GM12865 (cell line): ENCODE measurements around the gene TMEM141.

ENCODE experiments used
- DNase-seq: peaks from one replicate; pipeline ENCODE4 v3.0.0; 2010; ENCODE audit warnings: low read depth
- H3K4me3 ChIP-seq: 2 replicates; pipeline ENCODE4 v1.5.1; 2011; ENCODE audit warnings: mild to moderate bottlenecking, low read depth, low read length, control low read depth
- TF ChIP-seq, protein P1 (sequence below): IDR thresholded peaks from 2 replicates; pipeline ENCODE4 v1.5.1; 2011; ENCODE audit warnings: low read length, control low read depth, low read depth, inconsistent platforms; ENCODE audit not compliant: insufficient read depth; ENCODE audit errors: missing control alignments

Gene TMEM141

DNA sequence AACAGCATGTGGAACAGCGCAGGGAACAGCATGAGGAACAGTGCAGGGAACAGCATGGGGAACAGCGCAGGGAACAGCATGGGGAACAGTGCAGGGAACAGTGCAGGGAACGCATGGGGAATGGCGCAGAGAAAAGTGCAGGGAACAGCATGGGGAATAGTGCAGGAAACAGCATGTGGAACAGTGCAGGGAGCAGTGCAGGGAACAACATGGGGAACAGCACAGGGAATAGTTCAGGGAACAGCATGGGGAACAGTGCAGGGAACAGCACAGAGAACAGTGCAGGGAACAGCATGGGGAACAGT is 35.1 kb upstream of the TMEM141 start:
- no peak overlapping the region for H3K4me3 ChIP-seq
- TF ChIP-seq, protein P1, sequence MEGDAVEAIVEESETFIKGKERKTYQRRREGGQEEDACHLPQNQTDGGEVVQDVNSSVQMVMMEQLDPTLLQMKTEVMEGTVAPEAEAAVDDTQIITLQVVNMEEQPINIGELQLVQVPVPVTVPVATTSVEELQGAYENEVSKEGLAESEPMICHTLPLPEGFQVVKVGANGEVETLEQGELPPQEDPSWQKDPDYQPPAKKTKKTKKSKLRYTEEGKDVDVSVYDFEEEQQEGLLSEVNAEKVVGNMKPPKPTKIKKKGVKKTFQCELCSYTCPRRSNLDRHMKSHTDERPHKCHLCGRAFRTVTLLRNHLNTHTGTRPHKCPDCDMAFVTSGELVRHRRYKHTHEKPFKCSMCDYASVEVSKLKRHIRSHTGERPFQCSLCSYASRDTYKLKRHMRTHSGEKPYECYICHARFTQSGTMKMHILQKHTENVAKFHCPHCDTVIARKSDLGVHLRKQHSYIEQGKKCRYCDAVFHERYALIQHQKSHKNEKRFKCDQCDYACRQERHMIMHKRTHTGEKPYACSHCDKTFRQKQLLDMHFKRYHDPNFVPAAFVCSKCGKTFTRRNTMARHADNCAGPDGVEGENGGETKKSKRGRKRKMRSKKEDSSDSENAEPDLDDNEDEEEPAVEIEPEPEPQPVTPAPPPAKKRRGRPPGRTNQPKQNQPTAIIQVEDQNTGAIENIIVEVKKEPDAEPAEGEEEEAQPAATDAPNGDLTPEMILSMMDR: no peak
- DNase-seq: no peak

DNA sequence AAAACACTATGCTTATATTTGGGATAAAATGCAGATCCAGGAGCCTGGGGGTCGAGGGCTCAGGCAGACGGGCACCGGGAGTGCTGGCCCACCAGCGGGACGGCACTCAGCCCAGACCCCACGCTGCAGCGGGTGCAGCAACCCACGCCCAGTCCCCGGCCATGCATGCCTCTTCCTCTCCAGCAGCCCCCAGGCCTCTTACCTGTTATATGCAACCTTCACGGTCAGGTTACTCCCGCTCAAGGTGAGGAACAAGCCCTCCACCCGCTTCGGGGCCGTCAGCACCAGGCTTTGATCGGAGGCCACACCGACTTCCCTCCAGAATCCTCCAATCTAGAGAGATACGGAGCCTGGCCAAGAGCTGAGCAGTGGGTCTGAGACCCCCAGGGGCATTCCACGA is 34.3 kb upstream of the TMEM141 start:
- TF ChIP-seq, protein P1: no peak
- H3K4me3 ChIP-seq: no peak overlapping the region
- no peak for DNase-seq

DNA sequence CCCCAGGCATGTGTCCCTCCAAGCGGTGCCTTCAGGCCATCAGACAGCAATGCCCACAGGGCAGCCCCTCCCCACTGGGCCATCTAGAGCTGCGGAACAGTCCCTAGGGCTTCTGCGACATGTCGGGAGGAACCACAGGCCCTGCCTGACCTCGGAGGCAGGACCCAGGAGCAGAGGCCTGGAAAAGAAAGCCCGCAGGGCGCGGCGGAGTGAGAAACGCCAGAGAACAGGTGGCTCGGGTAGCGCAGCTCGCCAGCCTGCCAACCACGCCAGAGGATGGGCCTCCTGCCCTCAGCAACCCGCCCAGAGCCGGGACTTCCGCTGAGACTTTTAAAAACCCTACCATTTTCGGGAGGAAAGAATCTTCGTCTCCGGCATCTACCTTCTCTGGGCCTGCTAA is 33.8 kb upstream of the TMEM141 start:
- TF ChIP-seq, protein P1: no peak
- no peak overlapping the region for H3K4me3 ChIP-seq
- DNase-seq: no peak

DNA sequence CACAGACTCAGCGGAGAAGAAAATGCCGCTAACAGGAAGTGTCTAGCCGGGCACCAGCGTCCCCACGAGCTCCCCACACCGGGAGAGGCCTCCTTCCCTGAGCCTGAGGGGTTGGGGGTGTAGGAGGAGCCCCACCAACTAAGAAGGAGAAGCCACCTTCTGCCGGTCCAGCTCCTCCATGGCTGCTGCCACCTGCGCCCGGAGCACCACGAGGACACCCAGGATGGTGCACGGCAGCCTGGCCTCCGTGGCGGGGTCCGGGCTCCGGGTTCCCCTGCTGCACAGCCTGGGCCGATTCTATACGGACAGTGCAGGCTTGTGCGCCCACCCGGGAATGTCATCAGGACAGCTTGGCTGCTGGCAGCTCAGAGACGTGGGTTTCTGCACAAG is 33.4 kb upstream of the TMEM141 start:
- no peak overlapping the region for H3K4me3 ChIP-seq
- TF ChIP-seq, protein P1: no peak
- DNase-seq: no peak

DNA sequence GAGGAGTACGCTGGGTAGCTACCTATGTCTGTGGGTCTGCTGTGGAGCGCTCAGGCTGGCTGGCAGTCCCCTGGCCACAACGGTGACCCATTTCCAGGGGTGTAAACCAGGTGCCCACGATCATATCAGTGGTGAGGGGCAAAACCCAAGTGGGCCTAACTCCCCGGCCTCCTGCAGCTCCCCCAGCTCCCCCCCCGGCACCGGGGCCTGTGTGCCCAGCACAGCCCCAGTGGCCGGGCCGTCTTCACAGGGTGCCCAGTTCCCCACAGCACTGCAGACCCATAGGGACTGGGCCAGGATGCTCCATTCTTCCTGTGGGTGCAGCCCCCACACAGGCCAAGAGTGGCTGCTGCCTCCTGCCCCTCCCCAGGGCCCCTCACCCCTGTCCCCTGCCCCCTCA is 32.1 kb upstream of the TMEM141 start:
- H3K4me3 ChIP-seq: no peak overlapping the region
- TF ChIP-seq, protein P1: no peak
- no peak for DNase-seq

DNA sequence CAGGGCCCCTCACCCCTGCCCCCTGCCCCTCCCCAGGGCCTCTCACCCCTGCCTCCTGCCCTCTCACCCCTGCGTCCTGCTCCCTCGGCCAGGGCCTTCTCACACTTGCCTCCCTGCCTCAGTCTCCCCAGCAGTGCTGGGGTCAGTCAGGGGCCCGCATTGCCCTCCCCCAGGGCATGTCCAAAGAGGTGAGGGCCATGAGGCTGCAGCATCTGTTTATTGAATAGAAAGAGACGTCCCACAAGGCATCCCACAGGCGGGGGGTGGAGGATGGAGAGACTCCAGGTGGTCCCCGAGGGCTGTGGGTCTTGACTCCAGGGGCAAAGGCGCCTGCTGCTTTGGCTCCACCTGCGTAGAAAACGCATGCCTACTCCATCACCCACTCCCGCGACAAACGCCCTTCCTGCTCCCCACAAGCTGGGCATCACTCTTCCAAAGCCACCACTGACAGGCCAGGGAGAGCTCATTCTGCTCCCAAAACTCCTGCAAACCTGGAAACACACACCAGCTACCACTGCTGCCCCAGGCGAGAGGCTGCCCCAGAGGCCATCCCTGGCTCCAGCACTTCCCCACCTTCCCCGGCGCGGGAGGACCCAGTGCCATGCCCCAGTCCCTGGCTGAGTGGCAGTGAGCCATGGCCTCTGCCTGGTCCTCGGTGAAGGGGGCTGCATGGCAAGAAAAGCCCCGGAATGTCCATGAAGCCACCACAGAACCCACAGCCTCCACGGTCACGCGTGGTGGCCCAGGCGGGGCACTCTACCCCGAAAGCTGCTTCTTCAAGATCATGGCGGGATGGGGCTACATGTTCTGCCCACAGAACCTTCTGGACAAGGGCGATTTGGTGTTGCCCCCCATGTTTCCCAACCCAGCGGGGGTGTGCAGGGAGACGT is 31.5 kb upstream of the TMEM141 start:
- H3K4me3 ChIP-seq: no peak overlapping the region
- DNase-seq: no peak
- TF ChIP-seq, protein P1: no peak

DNA sequence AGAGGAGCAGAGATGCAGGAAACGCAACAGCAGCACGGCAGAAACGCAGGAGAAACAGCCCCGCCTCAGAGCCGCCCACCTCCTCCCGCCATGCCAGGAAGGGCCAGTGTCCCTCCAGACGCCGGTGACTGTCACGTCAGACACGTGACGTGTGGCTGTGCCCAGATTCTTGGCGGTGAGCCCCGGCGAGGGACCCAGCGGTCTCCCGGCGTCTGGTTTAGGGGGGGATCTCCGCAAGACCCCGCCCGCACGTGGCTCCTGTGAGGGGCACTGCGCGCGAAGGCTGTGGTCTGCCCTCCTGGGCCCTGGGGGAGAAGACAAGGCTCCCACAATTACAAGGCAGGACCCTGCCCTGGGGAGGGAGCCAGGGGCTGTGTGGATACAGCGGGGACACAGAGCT is 30.7 kb upstream of the TMEM141 start:
- TF ChIP-seq, protein P1: no peak
- no peak overlapping the region for H3K4me3 ChIP-seq
- DNase-seq: no peak
